Heart right ventricle (tissue), 16 donors: ENCODE measurements around the gene YES1. TPM values are rescaled to one million over a fixed set of nuclear protein-coding genes. Genes with fewer than 3 reads are reported as not detected.
A peak's percentile ranks its signal among the peaks of the same experiment; 100 is the strongest.

ENCODE experiments used
- ATAC-seq, 8 donors: fragments of 200-7000 bp; cut with Tn5 transposase; one replicate each; pipeline ENCODE4 v1.9.1; 2020; ENCODE audit warnings: mild to moderate bottlenecking in 8 of 8, moderate library complexity in 8 of 8, moderate number of reproducible peaks in 1 of 8
- DNase-seq, 2 donors: peaks; one replicate each; pipeline ENCODE4 v3.0.0-alpha.2; 2020
- H3K27ac ChIP-seq, 10 donors: fragments of 200-600 bp; sonication (generic) in 2 of 10; one replicate each; pipeline versions ENCODE4 v1.5.0 to v1.8.0; 2020 to 2022; ENCODE audit warnings: mild to moderate bottlenecking in 3 of 10
- H3K27me3 ChIP-seq, 7 donors: fragments of 200-600 bp; one replicate each; pipeline ENCODE4 v1.8.0; 2021 to 2022; ENCODE audit warnings: mild to moderate bottlenecking in 2 of 7
- H3K36me3 ChIP-seq, 9 donors: fragments of 200-600 bp; sonication (generic) in 1 of 9; one replicate each; pipeline versions ENCODE4 v1.5.0 to v1.8.0; 2020 to 2022; ENCODE audit warnings: mild to moderate bottlenecking in 2 of 9
- H3K4me1 ChIP-seq, 9 donors: fragments of 200-600 bp; sonication (generic) in 1 of 9; one replicate each; pipeline versions ENCODE4 v1.5.0 to v1.8.0; 2020 to 2022; ENCODE audit warnings: mild to moderate bottlenecking in 4 of 9
- H3K4me3 ChIP-seq, 10 donors: fragments of 200-600 bp; sonication (generic) in 2 of 10; one replicate each; pipeline versions ENCODE4 v1.5.0 to v1.8.0; 2020 to 2022; ENCODE audit warnings: mild to moderate bottlenecking in 7 of 10, moderate library complexity in 2 of 10
- H3K9me3 ChIP-seq, 11 donors: fragments of 200-600 bp in 10 of 11; sonication (generic) in 2 of 11; one replicate each; pipeline versions ENCODE4 v1.5.0 to v1.8.0; 2013 to 2022; ENCODE audit warnings: mild to moderate bottlenecking in 2 of 11, control low read depth in 1 of 11, moderate library complexity in 1 of 11
- WGBS, 2 donors: extraction: QIAGEN DNeasy Blood & Tissue Kit; methylation state at CpG; one replicate each; pipeline ENCODE4 v1.1.7; 2013; ENCODE audit warnings: inconsistent platforms in 1 of 2; 5-methylcytosine and 5-hydroxymethylcytosine counted together
- intact Hi-C, 10 donors: fragments of 100-400 bp; cut with DNase I; formaldehyde crosslinking; loops; one replicate each; pipeline versions ENCODE4 v1.11.1 to v1.14.2; 2022
- polyA plus RNA-seq, 2 donors: library from polyadenylated mRNA; stranded (reverse); fragments of 200-250 nt; gene quantifications; one replicate each; pipeline ENCODE4 v1.2.3, GENCODE V29; 2013
- total RNA-seq, 10 donors: library from RNA; stranded (reverse); fragmentation: NEBNext Ultra II Directional in 3 of 10; extraction: Animal tissue kit (Norgen Biotek cat#: 25700) in 3 of 10; gene quantifications; one replicate each; pipeline versions ENCODE4 v1.2.1 to v1.2.4, GENCODE V29; 2021 to 2023
- TF ChIP-seq, protein P1 (sequence below), 9 donors: fragments of 200-600 bp; sonication (generic) in 2 of 9; IDR thresholded peaks; one replicate each; pipeline versions ENCODE4 v1.5.0 to v1.8.0; 2021 to 2022; ENCODE audit warnings: antibody characterized with exemption in 9 of 9, mild to moderate bottlenecking in 5 of 9, moderate library complexity in 1 of 9
- donor health status: Arrhythmogenic right ventricular cardiomyopathy.
- donor health status: ischemic (EF 13 %, LVEDD 7.1; RV severe dilation, severe dysfunction).
- donor health status: healthy with polysubstance abuse.
- donor health status: DM: no; HTN: yes; CAD: no.
- donor health status: DM: no; HTN: no; CAD: no.
- donor health status: ischemic (EF 25% LVEDD 6.9; RV normal size, moderate dysfunction).
- donor health status: ischemic (EF 25% LVEDD 5.7; RV mildly dilated, moderate dysfunction).
- donor health status: healthy.
- donor health status: DM: yes; HTN: yes; CAD: no.
- donor health status: Ischemic cardiomyopathy.
- donor health status: ischemic (EF 35%, LVEDD 5.7; RV mildly dilated, moderate dysfunction).
- donor health status: nonischemic (EF 11% LVEDD 7.7; RV severe dilation, severe dysfunction).
- donor health status: DM: yes; HTN: yes; CAD: no.
- donor health status: PGD.
- donor health status: ischemic (EF 29% LVEDD 5.4; RV normal size, mild dysfunction).
- donor health status: nonischemic (EF 23%, LVEDD 6.1; RV moderate dilation, normal function).

YES1 gene
- total and polyA plus RNA-seq, 12 donors = 10.3 to 31.5 (median 21.7) TPM

DNA sequence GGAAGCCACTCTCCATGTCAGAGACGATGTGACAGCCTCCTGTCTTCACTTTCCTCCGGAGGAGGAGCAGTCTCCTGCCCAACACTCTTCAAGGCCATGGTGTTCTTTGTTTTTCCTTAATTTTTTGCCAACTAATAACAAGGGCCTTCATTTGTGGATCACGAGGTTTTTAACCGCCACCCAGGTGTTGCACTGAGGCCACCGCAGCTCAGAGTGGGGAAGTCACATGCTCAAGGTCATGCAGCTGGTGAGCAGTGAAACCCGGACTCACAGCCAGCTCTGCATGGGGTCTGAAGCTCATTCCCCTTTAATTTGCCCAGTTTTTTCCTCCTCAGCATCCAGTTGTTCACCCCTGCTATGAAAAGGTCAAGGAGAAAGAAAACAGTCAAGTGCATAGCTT lies 119.2 kb downstream of the YES1 start:
- intact Hi-C loops = no loop called here
- H3K4me3 ChIP-seq = no peak overlapping the region
- H3K36me3 ChIP-seq = peaks cover 0 to 63% (median 4%) of the 10 kb centered on the region in 9 donors
- no peaks in the 10 kb centered on the region for H3K9me3 ChIP-seq
- H3K27ac ChIP-seq = no peak overlapping the region
- DNase-seq = no peak
- H3K4me1 ChIP-seq = peaks cover 0 to 4% (median 0%) of the 10 kb centered on the region in 9 donors
- WGBS, 2 donors = 84 to 86% methylated on average over 6 of the region's 6 CpGs
- H3K27me3 ChIP-seq = no peaks in the 10 kb centered on the region
- no peak for ATAC-seq
- TF ChIP-seq, protein P1, sequence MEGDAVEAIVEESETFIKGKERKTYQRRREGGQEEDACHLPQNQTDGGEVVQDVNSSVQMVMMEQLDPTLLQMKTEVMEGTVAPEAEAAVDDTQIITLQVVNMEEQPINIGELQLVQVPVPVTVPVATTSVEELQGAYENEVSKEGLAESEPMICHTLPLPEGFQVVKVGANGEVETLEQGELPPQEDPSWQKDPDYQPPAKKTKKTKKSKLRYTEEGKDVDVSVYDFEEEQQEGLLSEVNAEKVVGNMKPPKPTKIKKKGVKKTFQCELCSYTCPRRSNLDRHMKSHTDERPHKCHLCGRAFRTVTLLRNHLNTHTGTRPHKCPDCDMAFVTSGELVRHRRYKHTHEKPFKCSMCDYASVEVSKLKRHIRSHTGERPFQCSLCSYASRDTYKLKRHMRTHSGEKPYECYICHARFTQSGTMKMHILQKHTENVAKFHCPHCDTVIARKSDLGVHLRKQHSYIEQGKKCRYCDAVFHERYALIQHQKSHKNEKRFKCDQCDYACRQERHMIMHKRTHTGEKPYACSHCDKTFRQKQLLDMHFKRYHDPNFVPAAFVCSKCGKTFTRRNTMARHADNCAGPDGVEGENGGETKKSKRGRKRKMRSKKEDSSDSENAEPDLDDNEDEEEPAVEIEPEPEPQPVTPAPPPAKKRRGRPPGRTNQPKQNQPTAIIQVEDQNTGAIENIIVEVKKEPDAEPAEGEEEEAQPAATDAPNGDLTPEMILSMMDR (IDR thresholded peaks at IDR 0.05) = no peak

DNA sequence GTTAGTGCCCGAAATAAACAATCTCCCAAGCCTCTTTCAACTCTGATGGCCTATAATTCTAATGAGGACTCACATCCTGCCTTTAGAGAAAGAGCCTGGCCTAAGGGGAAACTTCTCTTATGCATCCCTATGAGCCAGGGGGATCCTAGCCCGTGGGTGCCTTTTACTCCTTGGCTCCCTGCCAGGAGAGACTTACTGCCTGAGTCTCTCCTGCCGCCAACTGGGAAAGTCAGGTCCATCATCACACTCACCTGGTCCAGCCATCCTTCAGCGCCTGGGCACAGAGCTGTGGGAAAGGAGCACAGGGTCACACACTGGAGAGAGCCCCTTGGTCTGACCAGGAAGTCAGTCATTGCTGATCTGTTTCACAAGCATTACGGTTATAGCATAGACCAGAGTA lies 123.7 kb downstream of the YES1 start:
- TF ChIP-seq, protein P1 (IDR thresholded peaks at IDR 0.05) = no peak
- WGBS, 2 donors = 79 to 81% methylated on average over 5 of the region's 5 CpGs
- no peaks in the 10 kb centered on the region for H3K9me3 ChIP-seq
- intact Hi-C loops = no loop called here
- H3K36me3 ChIP-seq = peaks cover 0 to 66% (median 4%) of the 10 kb centered on the region in 9 donors
- H3K4me3 ChIP-seq = no peak overlapping the region
- peak in 1 of 8 donors; percentile 33 for ATAC-seq
- H3K27me3 ChIP-seq = no peaks in the 10 kb centered on the region
- no peak overlapping the region for H3K27ac ChIP-seq
- H3K4me1 ChIP-seq = peaks cover 0 to 4% (median 0%) of the 10 kb centered on the region in 9 donors
- no peak for DNase-seq

DNA sequence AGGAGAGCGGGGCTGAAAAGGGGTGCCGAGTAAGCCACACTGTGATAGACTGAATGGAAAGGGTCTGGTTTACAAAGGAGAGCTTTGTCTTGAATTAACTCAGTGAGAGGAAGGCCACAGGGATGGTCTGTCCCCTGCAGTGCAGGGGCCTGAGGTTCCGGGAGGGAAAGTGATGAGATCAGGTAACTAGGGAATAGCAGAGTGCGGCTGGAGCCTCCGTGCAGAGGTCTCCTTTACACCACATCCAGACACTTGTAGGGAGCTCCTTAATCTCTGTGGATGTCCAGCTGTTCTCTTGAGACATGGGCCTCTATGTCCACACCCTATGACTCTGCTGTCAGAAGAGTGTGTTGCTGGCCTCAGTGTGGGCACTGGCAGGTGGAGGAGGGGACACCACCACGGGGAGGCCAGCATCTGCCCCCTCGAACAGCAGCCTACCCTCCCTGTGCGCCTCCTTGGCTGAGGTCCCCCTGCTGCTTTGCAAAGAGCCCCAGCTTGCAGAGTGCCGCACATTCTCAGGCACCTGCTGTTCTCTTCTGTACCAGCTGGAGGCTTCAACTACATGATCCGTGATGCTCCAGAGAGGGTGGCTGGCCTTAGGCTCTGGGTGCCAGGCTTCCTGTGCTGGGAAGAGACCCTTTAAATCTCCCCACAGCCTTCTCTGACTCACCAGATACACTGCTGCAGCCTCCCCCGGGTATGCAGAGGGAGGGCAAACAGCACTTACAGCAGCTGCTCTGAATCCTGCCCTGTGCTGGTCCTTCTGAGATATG lies 125.5 kb downstream of the YES1 start:
- ATAC-seq (peak in 2 of 8 donors; percentile 26 to 33), DNase-seq (no peak)
- TF ChIP-seq, protein P1 (IDR thresholded peaks at IDR 0.05) = no peak
- 83 to 86% methylated on average over 11 of the region's 11 CpGs for WGBS, 2 donors
- Histone ChIP-seq H3K9me3 (no peaks in the 10 kb centered on the region), H3K27ac (no peak overlapping the region), H3K4me3 (no peak overlapping the region), H3K27me3 (no peaks in the 10 kb centered on the region), H3K4me1 (peaks cover 0 to 4% (median 0%) of the 10 kb centered on the region in 9 donors), H3K36me3 (peaks cover 0 to 65% (median 4%) of the 10 kb centered on the region in 9 donors)
- intact Hi-C loops = no loop called here

DNA sequence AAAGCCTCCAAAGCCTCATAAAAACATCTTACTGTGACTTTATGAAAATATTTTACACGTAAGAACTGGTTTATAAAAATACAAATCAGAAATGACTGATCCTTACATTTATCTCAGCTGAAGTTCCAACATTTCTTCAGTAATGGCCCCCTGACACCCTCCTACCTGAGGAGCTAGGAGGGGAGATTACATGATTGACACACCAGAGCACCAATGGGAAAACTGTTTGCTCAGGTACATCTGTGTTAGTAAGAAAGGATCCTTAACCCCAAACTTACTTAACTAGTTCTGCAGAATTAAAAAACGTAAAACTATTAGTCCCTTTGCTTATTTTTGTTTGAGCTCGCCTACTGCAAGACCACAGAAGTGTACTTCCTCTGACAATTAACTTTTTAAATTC lies 126.6 kb downstream of the YES1 start:
- no peak overlapping the region for H3K27ac ChIP-seq
- intact Hi-C loops = no loop called here
- DNase-seq (no peak), ATAC-seq (no peak)
- no peaks in the 10 kb centered on the region for H3K9me3 ChIP-seq
- H3K27me3 ChIP-seq = no peaks in the 10 kb centered on the region
- H3K4me3 ChIP-seq = no peak overlapping the region
- TF ChIP-seq, protein P1 (IDR thresholded peaks at IDR 0.05) = no peak
- peaks cover 0 to 62% (median 4%) of the 10 kb centered on the region in 9 donors for H3K36me3 ChIP-seq
- H3K4me1 ChIP-seq = peaks cover 0 to 4% (median 0%) of the 10 kb centered on the region in 9 donors
- WGBS, 2 donors = 94 to 98% methylated on average over 3 of the region's 3 CpGs
